Stimulated activated naive CD8-positive, alpha-beta T cell treated with anti-CD3 and anti-CD28 coated beads, Interleukin-15, Interleukin-2, amounts not matched to agents 100 ng/mL and 50 ng/mL, for 24 hours (primary cell): ENCODE data around the gene GNG12.

Source experiments
- H3K27ac Mint-ChIP-seq: one replicate; pipeline ENCODE4 v1.8.0; 2021; ENCODE audit warnings: mild to moderate bottlenecking, mixed read lengths
- H3K27me3 Mint-ChIP-seq: one replicate; pipeline ENCODE4 v1.8.0; 2021; ENCODE audit warnings: mixed read lengths
- H3K36me3 Mint-ChIP-seq: one replicate; pipeline ENCODE4 v1.8.0; 2021; ENCODE audit warnings: low read depth, mixed read lengths
- H3K4me1 Mint-ChIP-seq: one replicate; pipeline ENCODE4 v1.8.0; 2021; ENCODE audit warnings: low read depth, mixed read lengths
- H3K4me3 Mint-ChIP-seq: one replicate; pipeline ENCODE4 v1.8.0; 2021; ENCODE audit warnings: mild to moderate bottlenecking, mixed read lengths
- H3K9me3 Mint-ChIP-seq: one replicate; pipeline ENCODE4 v1.8.0; 2021; ENCODE audit warnings: mixed read lengths

Gene GNG12

DNA sequence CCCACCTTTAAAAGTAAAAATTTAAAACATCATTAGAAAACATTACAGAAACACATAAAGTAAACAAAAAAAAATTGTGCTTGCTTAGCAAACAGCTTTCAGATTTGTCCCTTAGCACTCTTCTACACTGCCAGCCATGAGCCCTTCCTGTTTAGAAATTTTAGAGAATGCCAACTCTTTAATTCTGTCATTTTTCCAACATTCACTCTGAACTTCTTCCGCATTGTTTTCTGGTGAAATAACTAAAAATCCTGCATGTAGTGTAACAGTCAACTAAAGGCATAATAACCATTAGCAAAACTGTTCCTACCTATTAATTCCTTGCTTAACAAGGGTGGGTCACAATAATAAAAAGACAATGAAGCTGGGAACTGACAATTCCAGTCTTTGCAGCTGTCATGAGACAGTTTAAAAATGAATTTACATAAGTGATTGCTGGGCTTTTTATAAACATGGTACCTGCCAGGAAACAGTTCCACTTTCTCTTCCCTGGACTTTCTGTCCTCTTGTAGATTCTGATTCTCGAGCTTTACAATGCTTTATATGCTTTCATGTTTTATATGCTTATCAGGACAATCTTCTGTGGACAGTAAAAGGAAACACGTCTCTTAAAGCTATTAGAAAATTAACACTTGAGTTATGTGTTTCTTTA is 19.0 kb downstream of the GNG12 start:
- H3K27me3 Mint-ChIP-seq = peaks cover 3% of the 10 kb centered on the region
- no peak overlapping the region for H3K27ac Mint-ChIP-seq
- peaks cover 8% of the 10 kb centered on the region for H3K4me1 Mint-ChIP-seq
- H3K36me3 Mint-ChIP-seq = no peaks in the 10 kb centered on the region
- H3K4me3 Mint-ChIP-seq = no peak overlapping the region
- no peaks in the 10 kb centered on the region for H3K9me3 Mint-ChIP-seq

GRCh38 chr1:67812226-67812625 is 21.0 kb downstream of the GNG12 start:
- H3K4me3 Mint-ChIP-seq = no peak overlapping the region
- no peaks in the 10 kb centered on the region for H3K4me1 Mint-ChIP-seq
- peaks cover 16% of the 10 kb centered on the region for H3K27me3 Mint-ChIP-seq

DNA sequence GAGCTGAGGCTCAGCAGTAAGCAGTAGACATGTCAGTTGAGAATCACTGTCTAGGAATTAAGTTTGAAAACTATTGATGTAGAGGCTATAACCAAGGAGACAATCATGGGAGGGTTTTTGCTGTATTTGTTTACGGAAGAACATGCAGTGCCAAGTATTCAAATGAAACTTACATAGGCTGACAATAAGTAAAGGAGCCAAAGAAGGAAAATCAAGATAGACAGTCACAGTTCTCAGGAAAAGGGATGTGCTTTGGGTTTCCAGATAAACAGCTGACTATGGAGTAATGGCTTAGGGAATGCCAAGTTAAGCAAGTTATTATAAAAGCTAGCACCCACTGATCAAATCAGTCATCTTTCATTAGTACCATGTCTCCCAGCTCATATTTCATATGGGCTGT is 21.5 kb downstream of the GNG12 start:
- H3K27ac Mint-ChIP-seq = no peak overlapping the region
- peaks cover 16% of the 10 kb centered on the region for H3K27me3 Mint-ChIP-seq
- no peaks in the 10 kb centered on the region for H3K36me3 Mint-ChIP-seq
- no peak overlapping the region for H3K4me3 Mint-ChIP-seq
- no peaks in the 10 kb centered on the region for H3K9me3 Mint-ChIP-seq
- H3K4me1 Mint-ChIP-seq = no peaks in the 10 kb centered on the region

More at GRCh38 chr1:67812226-67812625, 21.0 kb downstream of the GNG12 start:
- Mint-ChIP-seq H3K9me3 (no peaks in the 10 kb centered on the region), H3K36me3 (no peaks in the 10 kb centered on the region), H3K27ac (no peak overlapping the region)

GRCh38 chr1:67809887-67810286 is 23.4 kb downstream of the GNG12 start:
- no peaks in the 10 kb centered on the region for H3K36me3 Mint-ChIP-seq
- H3K27me3 Mint-ChIP-seq = peaks cover 32% of the 10 kb centered on the region
- no peak overlapping the region for H3K4me3 Mint-ChIP-seq
- H3K4me1 Mint-ChIP-seq = no peaks in the 10 kb centered on the region
- no peak overlapping the region for H3K27ac Mint-ChIP-seq
- H3K9me3 Mint-ChIP-seq = no peaks in the 10 kb centered on the region

DNA sequence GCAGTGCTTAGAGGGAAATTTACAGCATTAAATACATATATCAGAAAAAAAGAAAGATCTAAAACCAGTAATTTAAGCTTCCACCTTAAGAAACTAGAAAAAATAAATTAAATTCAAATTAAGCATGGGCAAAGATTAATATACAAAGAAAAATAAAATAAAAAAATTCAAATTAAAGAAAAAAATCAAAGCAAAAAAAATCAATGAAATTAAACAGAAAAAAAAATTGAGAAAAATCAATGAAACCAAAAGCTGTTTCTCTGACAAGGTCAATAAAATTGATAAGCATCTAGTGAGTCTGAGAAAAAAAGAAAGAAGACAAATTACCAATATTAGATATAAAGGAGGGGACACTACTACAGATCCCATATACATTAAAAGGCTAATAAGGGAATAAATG is 26.0 kb downstream of the GNG12 start:
- Mint-ChIP-seq H3K4me1 (no peaks in the 10 kb centered on the region), H3K36me3 (no peaks in the 10 kb centered on the region), H3K9me3 (no peaks in the 10 kb centered on the region), H3K27me3 (peaks cover 48% of the 10 kb centered on the region), H3K4me3 (no peak overlapping the region), H3K27ac (no peak overlapping the region)

DNA sequence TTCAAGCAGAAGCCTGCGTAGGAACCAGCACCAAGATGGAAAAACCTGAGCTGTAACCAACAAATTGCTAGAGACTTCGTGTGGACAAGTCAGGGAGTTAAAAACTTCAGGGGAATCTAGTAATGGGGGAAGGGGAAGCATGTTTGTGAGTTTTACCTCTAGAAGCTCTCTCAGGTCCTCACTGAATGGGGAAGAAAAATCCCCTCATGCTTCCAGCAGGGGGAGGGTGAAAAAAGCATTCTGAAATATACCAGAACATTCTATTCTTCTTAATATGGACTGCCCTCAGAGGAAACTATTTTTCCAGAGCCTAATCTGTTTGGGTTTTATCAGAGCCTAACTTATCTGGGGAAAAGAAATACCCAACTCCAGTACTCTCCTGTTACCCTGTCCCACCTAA is 28.6 kb downstream of the GNG12 start:
- H3K27ac Mint-ChIP-seq = no peak overlapping the region
- no peak overlapping the region for H3K4me3 Mint-ChIP-seq
- H3K27me3 Mint-ChIP-seq = peaks cover 70% of the 10 kb centered on the region
- H3K4me1 Mint-ChIP-seq = no peaks in the 10 kb centered on the region
- no peaks in the 10 kb centered on the region for H3K9me3 Mint-ChIP-seq
- H3K36me3 Mint-ChIP-seq = no peaks in the 10 kb centered on the region

GRCh38 chr1:67803380-67804279 is 29.6 kb downstream of the GNG12 start:
- H3K27me3 Mint-ChIP-seq = peaks cover 70% of the 10 kb centered on the region
- no peaks in the 10 kb centered on the region for H3K4me1 Mint-ChIP-seq
- no peak overlapping the region for H3K4me3 Mint-ChIP-seq
- H3K9me3 Mint-ChIP-seq = no peaks in the 10 kb centered on the region
- H3K36me3 Mint-ChIP-seq = no peaks in the 10 kb centered on the region
- no peak overlapping the region for H3K27ac Mint-ChIP-seq

DNA sequence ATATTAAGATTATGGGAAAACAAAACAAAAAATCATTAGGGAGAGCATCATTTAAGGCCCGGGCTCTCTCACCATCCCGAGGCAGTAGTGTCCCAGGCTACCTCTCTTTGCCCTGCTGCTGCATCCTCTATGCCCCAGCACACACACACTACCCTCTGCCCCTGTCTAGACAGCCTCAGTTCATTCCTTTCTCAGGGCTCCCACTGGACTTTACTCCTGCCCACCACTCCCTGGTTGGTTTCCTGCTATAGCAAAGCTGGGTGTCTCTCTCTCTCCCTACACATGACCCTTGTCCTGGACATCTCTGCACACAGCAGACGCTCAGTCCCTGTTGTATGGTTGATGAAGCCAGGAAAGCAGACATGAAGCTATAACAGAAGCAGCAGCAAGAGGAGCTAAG is 30.7 kb downstream of the GNG12 start:
- H3K9me3 Mint-ChIP-seq = no peaks in the 10 kb centered on the region
- no peak overlapping the region for H3K4me3 Mint-ChIP-seq
- no peak overlapping the region for H3K27ac Mint-ChIP-seq
- peaks cover 64% of the 10 kb centered on the region for H3K27me3 Mint-ChIP-seq
- H3K36me3 Mint-ChIP-seq = no peaks in the 10 kb centered on the region
- H3K4me1 Mint-ChIP-seq = no peaks in the 10 kb centered on the region

DNA sequence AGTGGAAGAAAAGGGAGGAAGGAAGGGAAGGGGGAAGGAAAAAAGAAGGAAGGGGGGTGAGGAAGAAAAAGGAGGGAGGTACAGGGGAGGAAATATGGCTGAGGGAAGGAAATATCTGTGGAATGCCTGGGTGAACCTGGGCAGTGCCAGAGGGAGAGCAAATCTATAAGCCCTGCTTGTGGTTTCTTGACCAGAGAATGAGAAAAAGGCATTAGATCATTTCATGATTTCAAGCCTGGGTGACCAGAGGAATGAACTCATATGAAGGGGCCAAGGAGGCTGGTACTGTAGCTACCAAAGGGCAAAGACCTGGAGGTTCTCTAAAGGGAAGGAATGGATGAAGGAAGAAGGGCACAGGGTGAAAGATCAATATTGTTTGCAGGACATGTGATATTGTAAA is 31.4 kb downstream of the GNG12 start:
- no peak overlapping the region for H3K4me3 Mint-ChIP-seq
- H3K27ac Mint-ChIP-seq = no peak overlapping the region
- no peaks in the 10 kb centered on the region for H3K9me3 Mint-ChIP-seq
- H3K4me1 Mint-ChIP-seq = no peaks in the 10 kb centered on the region
- no peaks in the 10 kb centered on the region for H3K36me3 Mint-ChIP-seq
- peaks cover 67% of the 10 kb centered on the region for H3K27me3 Mint-ChIP-seq

DNA sequence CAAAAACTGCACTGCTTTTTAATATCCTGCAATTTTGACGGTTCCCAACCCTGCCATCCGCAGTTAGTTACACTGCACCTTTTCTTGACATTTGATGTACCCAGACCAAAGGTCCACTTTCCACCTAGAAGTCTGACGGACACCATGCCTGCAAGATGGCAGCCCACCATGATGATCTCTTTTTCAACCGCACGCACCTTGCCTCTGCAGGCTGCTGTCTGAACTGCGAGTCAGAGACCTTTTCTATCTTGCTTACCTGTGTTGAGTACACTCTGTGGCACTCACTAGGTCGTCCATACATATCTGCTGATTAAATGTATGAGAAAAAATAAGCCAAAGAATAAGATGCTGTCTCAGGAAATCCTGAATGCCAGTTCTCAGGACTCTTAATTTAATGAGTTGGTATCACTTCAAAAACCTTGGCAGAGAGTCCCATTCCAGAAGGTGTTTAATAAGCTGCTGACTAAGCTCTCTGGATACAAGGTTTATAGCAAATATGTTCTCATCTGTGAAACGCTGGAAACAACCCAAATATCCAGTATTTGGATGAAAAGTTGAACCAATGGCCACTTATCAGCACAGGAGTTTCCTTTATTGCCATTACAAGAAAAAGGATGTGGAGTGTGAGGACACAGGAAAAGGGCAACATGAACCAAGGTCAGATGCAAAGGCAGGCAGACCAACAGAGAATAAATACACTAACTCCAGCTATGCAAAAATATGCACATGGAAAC is 37.9 kb downstream of the GNG12 start:
- H3K27me3 Mint-ChIP-seq = peaks cover 23% of the 10 kb centered on the region
- no peak overlapping the region for H3K4me3 Mint-ChIP-seq
- H3K27ac Mint-ChIP-seq = no peak overlapping the region
- no peaks in the 10 kb centered on the region for H3K4me1 Mint-ChIP-seq
- H3K9me3 Mint-ChIP-seq = no peaks in the 10 kb centered on the region
- H3K36me3 Mint-ChIP-seq = no peaks in the 10 kb centered on the region

DNA sequence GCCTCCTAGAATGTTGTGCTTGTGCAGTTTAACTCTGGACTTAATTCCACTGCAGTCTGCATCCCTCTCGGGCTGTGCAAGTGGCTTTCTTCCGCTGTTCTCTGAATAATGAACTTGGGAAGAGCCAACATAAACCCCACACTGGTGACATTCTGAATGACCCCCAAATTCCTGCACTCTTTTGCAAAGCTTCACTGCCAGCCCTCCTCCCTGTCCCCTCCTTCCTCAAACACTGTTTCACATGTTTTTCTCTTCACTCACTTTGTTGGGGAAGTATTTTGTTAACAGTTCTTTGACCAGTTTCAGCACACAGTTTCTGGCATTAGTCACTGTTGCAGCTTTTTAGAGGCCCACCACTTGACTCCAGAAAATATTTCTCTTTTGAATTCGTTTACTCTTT is 39.7 kb downstream of the GNG12 start:
- Mint-ChIP-seq H3K36me3 (no peaks in the 10 kb centered on the region), H3K4me1 (no peaks in the 10 kb centered on the region)

DNA sequence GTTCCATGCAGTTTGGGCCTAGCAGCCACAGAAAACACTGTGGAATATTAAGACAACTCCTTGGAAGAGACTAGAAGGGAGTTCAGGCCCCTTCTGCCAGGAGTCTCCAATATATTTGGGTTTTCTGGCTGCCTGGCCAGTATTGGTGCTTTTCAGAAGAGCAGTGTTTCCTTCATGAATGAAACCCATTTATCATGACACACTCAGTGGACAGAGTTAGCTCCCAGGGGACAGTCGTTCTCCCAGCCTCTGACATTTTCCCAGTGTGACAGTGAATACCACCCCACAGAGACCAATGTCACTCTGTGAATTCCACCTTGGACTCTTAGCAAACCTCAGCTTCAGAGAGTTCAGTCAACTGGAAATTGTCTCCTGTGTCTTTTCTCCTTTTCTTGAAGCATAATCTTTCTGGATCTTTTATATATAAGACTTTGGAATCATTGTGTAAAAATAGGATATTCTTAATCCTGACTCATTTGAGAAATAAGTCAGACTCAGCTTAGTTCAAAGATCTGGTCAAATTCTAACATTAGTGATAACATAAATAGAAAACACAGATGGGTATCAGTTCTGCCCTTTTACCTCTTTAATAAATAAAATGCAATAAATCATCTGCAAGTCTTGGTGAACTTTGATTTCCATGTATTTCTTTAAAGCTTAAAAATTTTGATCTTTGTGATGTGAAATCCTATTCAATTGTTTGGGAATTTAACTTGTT is 40.4 kb downstream of the GNG12 start:
- Mint-ChIP-seq H3K27me3 (peaks cover 16% of the 10 kb centered on the region), H3K4me3 (no peak overlapping the region), H3K4me1 (no peaks in the 10 kb centered on the region), H3K9me3 (no peaks in the 10 kb centered on the region), H3K27ac (no peak overlapping the region), H3K36me3 (no peaks in the 10 kb centered on the region)

More for the DNA sequence above, 39.7 kb downstream of the GNG12 start:
- no peaks in the 10 kb centered on the region for H3K9me3 Mint-ChIP-seq
- H3K4me3 Mint-ChIP-seq = no peak overlapping the region
- peaks cover 18% of the 10 kb centered on the region for H3K27me3 Mint-ChIP-seq
- H3K27ac Mint-ChIP-seq = no peak overlapping the region

- Mint-ChIP-seq H3K27me3 (peaks cover 9% of the 10 kb centered on the region), H3K4me1 (no peaks in the 10 kb centered on the region), H3K9me3 (no peaks in the 10 kb centered on the region), H3K36me3 (no peaks in the 10 kb centered on the region), H3K4me3 (no peak overlapping the region), H3K27ac (no peak overlapping the region)
Measured at GRCh38 chr1:67792103-67792502, 41.2 kb downstream of the GNG12 start.

DNA sequence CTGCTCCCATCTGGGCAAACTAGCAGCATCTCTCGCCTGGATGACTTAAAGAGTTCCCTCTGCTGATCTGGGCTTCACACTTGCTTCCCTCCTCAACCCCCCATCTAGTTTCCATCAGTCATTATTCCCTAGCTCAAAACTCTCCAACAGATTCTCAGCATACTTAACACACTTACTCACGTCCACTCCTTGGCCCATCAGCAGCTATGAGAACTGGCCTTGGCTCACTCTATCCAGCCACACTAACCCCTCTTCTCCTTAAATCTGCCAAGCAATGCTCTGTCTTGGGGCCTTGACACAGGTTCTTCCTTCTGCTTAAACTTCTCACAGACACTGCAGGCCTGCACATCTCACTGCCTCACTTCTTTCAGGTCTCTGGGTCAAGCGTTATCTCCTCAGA is 41.6 kb downstream of the GNG12 start:
- Mint-ChIP-seq H3K27ac (no peak overlapping the region), H3K4me3 (no peak overlapping the region), H3K4me1 (no peaks in the 10 kb centered on the region), H3K9me3 (no peaks in the 10 kb centered on the region), H3K27me3 (peaks cover 9% of the 10 kb centered on the region), H3K36me3 (no peaks in the 10 kb centered on the region)
